Hepatocyte (in vitro differentiated cells): Measurements from ENCODE around the gene KLC1.

Experiments
- CTCF ChIP-seq: fragments of 200-600 bp; sonication (generic); IDR thresholded peaks from 2 replicates; pipeline ENCODE4 v1.5.1; 2016; ENCODE audit warnings: antibody characterized with exemption, mild to moderate bottlenecking; ENCODE audit not compliant: poor library complexity
- EZH2 ChIP-seq: fragments of 200-600 bp; sonication (generic); IDR thresholded peaks from 2 replicates; pipeline ENCODE4 v1.6.1; 2016; ENCODE audit warnings: antibody characterized with exemption, mild to moderate bottlenecking, borderline replicate concordance
- EZH2phosphoT487 ChIP-seq: fragments of 200-600 bp; sonication (generic); IDR thresholded peaks from one replicate; pipeline ENCODE4 v1.6.1; 2018; ENCODE audit warnings: antibody characterized with exemption, mild to moderate bottlenecking, low read depth, moderate library complexity; ENCODE audit not compliant: unreplicated experiment, severe bottlenecking

DNA sequence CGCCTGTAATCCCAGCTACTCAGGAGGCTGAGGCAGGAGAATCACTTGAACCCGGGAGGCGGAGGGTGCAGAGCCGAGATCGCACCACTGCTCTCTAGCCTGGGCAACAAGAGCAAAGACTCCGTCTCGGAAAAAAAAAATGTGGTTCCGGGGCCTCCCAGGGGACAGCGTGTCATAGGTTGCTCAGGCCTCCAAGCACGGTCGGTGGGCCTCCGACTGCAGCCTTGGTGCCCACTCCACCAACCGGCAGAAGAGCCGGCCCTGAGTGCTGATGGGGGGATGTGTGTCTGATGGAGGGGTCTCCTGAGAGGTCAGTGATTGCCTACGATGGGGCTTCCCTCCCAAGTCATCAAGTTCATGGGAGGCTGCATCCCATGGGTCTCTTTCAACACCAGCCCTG is 102.5 kb downstream of the KLC1 start:
- no peak for TF ChIP-seq CTCF
- no peak for TF ChIP-seq EZH2phosphoT487
- no peak for TF ChIP-seq EZH2
